Progenitor cell of endocrine pancreas (in vitro differentiated cells): ENCODE measurements around the gene B3GNT5. TPM values are rescaled to one million over a fixed set of nuclear protein-coding genes. Genes with fewer than 3 reads are reported as not detected.
A peak's percentile ranks its signal among the peaks of the same experiment; 100 is the strongest.

Experiments used
- DNase-seq: peaks from one replicate; pipeline ENCODE4 v3.0.0; 2021; ENCODE audit warnings: low spot score; ENCODE audit not compliant: unreplicated experiment
- H3K27ac Mint-ChIP-seq: 2 replicates; pipeline ENCODE4 v1.8.0; 2021; ENCODE audit warnings: mild to moderate bottlenecking, moderate library complexity, mixed read lengths
- H3K27me3 Mint-ChIP-seq: 2 replicates; pipeline ENCODE4 v1.8.0; 2021; ENCODE audit warnings: mixed read lengths
- H3K36me3 Mint-ChIP-seq: 2 replicates; pipeline ENCODE4 v1.8.0; 2022; ENCODE audit warnings: mixed read lengths; ENCODE audit not compliant: insufficient read depth
- H3K4me1 Mint-ChIP-seq: 2 replicates; pipeline ENCODE4 v1.8.0; 2021; ENCODE audit warnings: low read depth, mixed read lengths
- H3K4me3 Mint-ChIP-seq: 2 replicates; pipeline ENCODE4 v1.8.0; 2021; ENCODE audit warnings: low read depth, mild to moderate bottlenecking, moderate library complexity, mixed read lengths
- H3K9me3 Mint-ChIP-seq: 2 replicates; pipeline ENCODE4 v1.8.0; 2021; ENCODE audit warnings: low read depth, mixed read lengths
- total RNA-seq: library from RNA; stranded (reverse); gene quantifications from 2 replicates; pipeline ENCODE4 v1.2.1, GENCODE V29; 2021
- TF ChIP-seq, protein P1 (sequence below): fragments of 200-600 bp; sonication (generic); IDR thresholded peaks from one replicate; pipeline ENCODE4 v1.5.0; 2021; ENCODE audit warnings: antibody characterized with exemption, mild to moderate bottlenecking; ENCODE audit not compliant: unreplicated experiment

B3GNT5 gene
- total RNA-seq, 1 donor from 2014 or later: 26.7 TPM

GRCh38 chr3:183266454-183266853 is 13.4 kb downstream of the B3GNT5 start:
- Mint-ChIP-seq H3K27me3 (no peaks in the 10 kb centered on the region), H3K4me3 (no peak overlapping the region), H3K27ac (no peak overlapping the region), H3K36me3 (peaks cover 12% of the 10 kb centered on the region), H3K4me1 (peaks cover 22% of the 10 kb centered on the region), H3K9me3 (no peaks in the 10 kb centered on the region)
- no peak for DNase-seq
- TF ChIP-seq, protein P1, sequence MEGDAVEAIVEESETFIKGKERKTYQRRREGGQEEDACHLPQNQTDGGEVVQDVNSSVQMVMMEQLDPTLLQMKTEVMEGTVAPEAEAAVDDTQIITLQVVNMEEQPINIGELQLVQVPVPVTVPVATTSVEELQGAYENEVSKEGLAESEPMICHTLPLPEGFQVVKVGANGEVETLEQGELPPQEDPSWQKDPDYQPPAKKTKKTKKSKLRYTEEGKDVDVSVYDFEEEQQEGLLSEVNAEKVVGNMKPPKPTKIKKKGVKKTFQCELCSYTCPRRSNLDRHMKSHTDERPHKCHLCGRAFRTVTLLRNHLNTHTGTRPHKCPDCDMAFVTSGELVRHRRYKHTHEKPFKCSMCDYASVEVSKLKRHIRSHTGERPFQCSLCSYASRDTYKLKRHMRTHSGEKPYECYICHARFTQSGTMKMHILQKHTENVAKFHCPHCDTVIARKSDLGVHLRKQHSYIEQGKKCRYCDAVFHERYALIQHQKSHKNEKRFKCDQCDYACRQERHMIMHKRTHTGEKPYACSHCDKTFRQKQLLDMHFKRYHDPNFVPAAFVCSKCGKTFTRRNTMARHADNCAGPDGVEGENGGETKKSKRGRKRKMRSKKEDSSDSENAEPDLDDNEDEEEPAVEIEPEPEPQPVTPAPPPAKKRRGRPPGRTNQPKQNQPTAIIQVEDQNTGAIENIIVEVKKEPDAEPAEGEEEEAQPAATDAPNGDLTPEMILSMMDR: no peak

GRCh38 chr3:183267140-183267539 is 14.1 kb downstream of the B3GNT5 start:
- DNase-seq: no peak
- TF ChIP-seq, protein P1: no peak
- H3K36me3 Mint-ChIP-seq: peaks cover 12% of the 10 kb centered on the region
- H3K27me3 Mint-ChIP-seq: no peaks in the 10 kb centered on the region
- no peak overlapping the region for H3K27ac Mint-ChIP-seq
- peaks cover 22% of the 10 kb centered on the region for H3K4me1 Mint-ChIP-seq
- no peak overlapping the region for H3K4me3 Mint-ChIP-seq
- H3K9me3 Mint-ChIP-seq: no peaks in the 10 kb centered on the region

GRCh38 chr3:183268366-183268765 is 15.3 kb downstream of the B3GNT5 start:
- TF ChIP-seq, protein P1: no peak
- Mint-ChIP-seq H3K36me3 (peaks cover 13% of the 10 kb centered on the region), H3K27ac (no peak overlapping the region), H3K4me3 (no peak overlapping the region), H3K27me3 (no peaks in the 10 kb centered on the region), H3K4me1 (peaks cover 16% of the 10 kb centered on the region), H3K9me3 (no peaks in the 10 kb centered on the region)
- no peak for DNase-seq

- H3K36me3 Mint-ChIP-seq: peaks cover 13% of the 10 kb centered on the region
- H3K4me1 Mint-ChIP-seq: peaks cover 16% of the 10 kb centered on the region
- H3K27ac Mint-ChIP-seq: peak overlapping the region; percentile 31
- TF ChIP-seq, protein P1: no peak
- no peak overlapping the region for H3K4me3 Mint-ChIP-seq
- no peaks in the 10 kb centered on the region for H3K9me3 Mint-ChIP-seq
- no peaks in the 10 kb centered on the region for H3K27me3 Mint-ChIP-seq
- no peak for DNase-seq
These were observed 16.3 kb downstream of the B3GNT5 start for GRCh38 chr3:183269345-183269744.

- no peaks in the 10 kb centered on the region for H3K9me3 Mint-ChIP-seq
- H3K36me3 Mint-ChIP-seq: peaks cover 14% of the 10 kb centered on the region
- no peaks in the 10 kb centered on the region for H3K27me3 Mint-ChIP-seq
- peaks cover 16% of the 10 kb centered on the region for H3K4me1 Mint-ChIP-seq
- DNase-seq: no peak
- H3K4me3 Mint-ChIP-seq: no peak overlapping the region
- no peak overlapping the region for H3K27ac Mint-ChIP-seq
- TF ChIP-seq, protein P1: no peak
These were observed 17.3 kb downstream of the B3GNT5 start for GRCh38 chr3:183270344-183270743.
